ENCODE results near the gene GIPC1.
"Not testable (repeated sequence)": the region's sequence is repeated elsewhere in the genome, so short reads cannot be mapped to it uniquely, and the experiment has no call there.

The GIPC1 gene

GRCh38 chr19:14467391-14467790, 28.5 kb downstream of the GIPC1 start:
- no peak for DNase-seq

- DNase-seq, result no peak
These were observed 32.2 kb downstream of the GIPC1 start for GRCh38 chr19:14463747-14464146.

GRCh38 chr19:14462401-14462800, 33.5 kb downstream of the GIPC1 start:
- not testable (repeated sequence) for DNase-seq

GRCh38 chr19:14460935-14461334, 35.0 kb downstream of the GIPC1 start:
- DNase-seq, result no peak

GRCh38 chr19:14459703-14460102, 36.2 kb downstream of the GIPC1 start:
- no peak for DNase-seq

GRCh38 chr19:14452303-14452702, 43.6 kb downstream of the GIPC1 start:
- not testable (repeated sequence) for DNase-seq

GRCh38 chr19:14450876-14451275, 45.1 kb downstream of the GIPC1 start:
- no peak for DNase-seq

GRCh38 chr19:14450168-14450874, 45.6 kb downstream of the GIPC1 start:
- no peak for DNase-seq

- DNase-seq, result no peak
These were observed 46.6 kb downstream of the GIPC1 start for GRCh38 chr19:14449321-14449720.

GRCh38 chr19:14446336-14447036, 49.4 kb downstream of the GIPC1 start:
- no peak for DNase-seq

GRCh38 chr19:14443632-14444216, 52.2 kb downstream of the GIPC1 start:
- DNase-seq, result no peak

- DNase-seq, result no peak
These were observed 52.9 kb downstream of the GIPC1 start for GRCh38 chr19:14442891-14443631.

- no peak for DNase-seq
These were observed 54.6 kb downstream of the GIPC1 start for GRCh38 chr19:14441041-14441938.

- DNase-seq, result no peak
These were observed 55.9 kb downstream of the GIPC1 start for GRCh38 chr19:14440049-14440448.

- no peak for DNase-seq
These were observed 56.9 kb downstream of the GIPC1 start for GRCh38 chr19:14439014-14439413.

GRCh38 chr19:14437578-14438140, 58.3 kb downstream of the GIPC1 start:
- no peak for DNase-seq

GRCh38 chr19:14435320-14436050, 60.4 kb downstream of the GIPC1 start:
- no peak for DNase-seq

GRCh38 chr19:14434543-14435319, 61.2 kb downstream of the GIPC1 start:
- no peak for DNase-seq

- no peak for DNase-seq
These were observed 62.1 kb downstream of the GIPC1 start for GRCh38 chr19:14433554-14434501.
